ENCODE data around the gene TEX29.

DNA sequence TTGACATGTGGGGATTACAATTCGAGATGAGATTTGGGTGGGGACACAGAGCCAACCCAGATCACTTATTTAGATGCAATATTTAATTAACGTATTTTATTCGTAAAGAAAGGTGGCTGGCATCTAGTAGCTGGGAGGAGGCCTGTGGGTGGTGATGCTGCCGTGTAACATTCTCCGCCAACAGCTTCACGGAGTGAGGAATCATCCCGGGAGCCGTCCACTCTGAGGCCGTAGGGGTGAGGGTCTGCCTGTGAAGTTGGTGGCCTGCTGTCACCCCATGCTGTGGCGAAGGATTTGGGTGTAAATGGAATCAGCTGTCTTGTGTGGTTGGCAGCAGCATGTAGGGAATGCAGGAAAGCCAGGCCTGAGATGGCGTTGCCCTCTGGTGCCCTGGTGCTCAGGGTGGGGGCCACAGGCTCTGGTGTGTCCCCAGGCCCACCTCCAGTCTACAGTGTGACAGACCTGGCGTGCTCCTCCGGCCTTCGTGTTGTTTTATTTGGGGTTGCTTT lies 3.3 kb upstream of the TEX29 start:
- TF ChIP-seq, protein P1, sequence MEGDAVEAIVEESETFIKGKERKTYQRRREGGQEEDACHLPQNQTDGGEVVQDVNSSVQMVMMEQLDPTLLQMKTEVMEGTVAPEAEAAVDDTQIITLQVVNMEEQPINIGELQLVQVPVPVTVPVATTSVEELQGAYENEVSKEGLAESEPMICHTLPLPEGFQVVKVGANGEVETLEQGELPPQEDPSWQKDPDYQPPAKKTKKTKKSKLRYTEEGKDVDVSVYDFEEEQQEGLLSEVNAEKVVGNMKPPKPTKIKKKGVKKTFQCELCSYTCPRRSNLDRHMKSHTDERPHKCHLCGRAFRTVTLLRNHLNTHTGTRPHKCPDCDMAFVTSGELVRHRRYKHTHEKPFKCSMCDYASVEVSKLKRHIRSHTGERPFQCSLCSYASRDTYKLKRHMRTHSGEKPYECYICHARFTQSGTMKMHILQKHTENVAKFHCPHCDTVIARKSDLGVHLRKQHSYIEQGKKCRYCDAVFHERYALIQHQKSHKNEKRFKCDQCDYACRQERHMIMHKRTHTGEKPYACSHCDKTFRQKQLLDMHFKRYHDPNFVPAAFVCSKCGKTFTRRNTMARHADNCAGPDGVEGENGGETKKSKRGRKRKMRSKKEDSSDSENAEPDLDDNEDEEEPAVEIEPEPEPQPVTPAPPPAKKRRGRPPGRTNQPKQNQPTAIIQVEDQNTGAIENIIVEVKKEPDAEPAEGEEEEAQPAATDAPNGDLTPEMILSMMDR (conservative IDR thresholded peaks at IDR 0.05; ENCODE audit: low read depth, low read length) = no peak
- TF ChIP-seq EZH2 (IDR thresholded peaks at IDR 0.05; ENCODE audit: borderline replicate concordance, low read depth, low read length, poor library complexity, severe bottlenecking) = no peak
